HepG2 (cell line): ENCODE results near the gene FBXO10. TPM values are rescaled to one million over a fixed set of nuclear protein-coding genes. Genes with fewer than 3 reads are reported as not detected.

Experiments
- ATAC-seq: fragments of 200-7000 bp; cut with Tn5 transposase; 3 replicates; pipeline ENCODE4 v1.9.1; 2020; ENCODE audit warnings: mild to moderate bottlenecking, moderate library complexity
- BruUV-seq: library from RNA; stranded (reverse); fragments of 400-500 nt; replicated peaks from 2 replicates; lab custom pipeline; 2021; lab: Mats Ljungman, UMichigan
- CTCF ChIA-PET: fragments of 300-600 bp; formaldehyde crosslinking; extraction: SDS; loops from one replicate; lab custom pipeline; 2021; ENCODE audit warnings: low total read pairs, inconsistent platforms, low intra/inter-chr PET ratio; lab: Yijun Ruan, JAX
- POLR2A ChIA-PET: fragments of 350-600 bp; sonication (Branson Sonifier 250); formaldehyde crosslinking; loops from one replicate; lab custom pipeline; 2020; ENCODE audit warnings: antibody characterized with exemption, inconsistent platforms; lab: Yijun Ruan, JAX
- DNase-seq: peaks from one replicate; pipeline ENCODE4 v3.0.0-alpha.2; 2015; ENCODE audit warnings: low spot score
- FAIRE-seq: peaks from 3 replicates; lab custom pipeline; 2011; peaks lifted over from hg19 to GRCh38; lab: Jason Lieb, UNC
- H2AFZ ChIP-seq: one replicate; pipeline ENCODE4 v1.6.1; 2011; ENCODE audit warnings: low read length, inconsistent platforms
- H3K27ac ChIP-seq: fragments of 300-600 bp; 3 replicates; pipeline ENCODE4 v1.8.0; 2011; ENCODE audit warnings: mixed run types, mild to moderate bottlenecking, mixed read lengths, low read length, inconsistent platforms; ENCODE audit not compliant: insufficient read depth; ENCODE audit errors: extremely low read length
- H3K27me3 ChIP-seq, 2 experiments: fragments of 200-600 bp in 1 of 2; 2 replicates in 1 of 2; 3 replicates in 1 of 2; pipeline versions ENCODE4 v1.6.0 to v1.8.0; 2011; ENCODE audit warnings: low read length in 2 of 2, mild to moderate bottlenecking in 2 of 2, moderate library complexity in 2 of 2, inconsistent platforms in 1 of 2; ENCODE audit not compliant: insufficient read depth in 2 of 2, control insufficient read depth in 1 of 2
- H3K36me3 ChIP-seq, 2 experiments: fragments of 200-600 bp in 1 of 2; replicated peaks in 1 of 2; 2 replicates in 1 of 2; 3 replicates in 1 of 2; pipeline versions ENCODE4 v1.5.1 to v1.8.0; 2011; ENCODE audit warnings: low read length in 2 of 2, inconsistent platforms in 1 of 2; ENCODE audit not compliant: insufficient read depth in 2 of 2, control insufficient read depth in 1 of 2
- H3K4me1 ChIP-seq: 2 replicates; pipeline ENCODE4 v1.5.1; 2012; ENCODE audit warnings: low read length, inconsistent platforms; ENCODE audit not compliant: insufficient read depth
- H3K4me2 ChIP-seq: 2 replicates; pipeline ENCODE4 v1.6.0; 2011; ENCODE audit warnings: low read depth, low read length, inconsistent platforms
- H3K4me3 ChIP-seq, 3 experiments: fragments of 200-600 bp in 1 of 3; sonication (generic), shearing (Covaris generic) in 1 of 3; replicated peaks in 1 of 3; 2 replicates each; pipeline ENCODE4 v1.5.1; 2011 to 2016; ENCODE audit warnings: low read length in 3 of 3, inconsistent platforms in 2 of 3, low read depth in 2 of 3, mild to moderate bottlenecking in 2 of 3, control low read depth in 1 of 3, mixed read lengths in 1 of 3; ENCODE audit not compliant: insufficient read depth in 1 of 3
- H3K79me2 ChIP-seq: one replicate; pipeline ENCODE4 v1.6.1; 2011; ENCODE audit warnings: low read length, inconsistent platforms; ENCODE audit not compliant: insufficient read depth
- H3K9ac ChIP-seq: 2 replicates; pipeline ENCODE4 v1.6.0; 2011; ENCODE audit warnings: mild to moderate bottlenecking, low read depth, low read length, inconsistent platforms; ENCODE audit not compliant: insufficient read depth
- H3K9me3 ChIP-seq: 2 replicates; pipeline ENCODE4 v1.5.1; 2012; ENCODE audit warnings: mild to moderate bottlenecking, low read length
- H4K20me1 ChIP-seq: 2 replicates; pipeline ENCODE4 v1.6.0; 2011; ENCODE audit warnings: inconsistent platforms, mild to moderate bottlenecking, low read length, moderate library complexity; ENCODE audit not compliant: insufficient read depth
- FOXK1 ChIP-seq: sonication (generic); formaldehyde crosslinking; IDR thresholded peaks from 2 replicates; pipeline ENCODE4 v1.4.0; 2020; ENCODE audit warnings: low read depth, missing genetic modification reagents, borderline replicate concordance
- HNRNPH1 ChIP-seq: fragments of 200-400 bp; formaldehyde crosslinking; optimal IDR thresholded peaks from 2 replicates; pipeline ENCODE3; 2017; ENCODE audit warnings: mild to moderate bottlenecking, low read depth, low read length
- NFE2L2 ChIP-seq: fragments of 150-350 bp; IDR thresholded peaks from 2 replicates; pipeline ENCODE4 v1.6.1; 2014; ENCODE audit warnings: low read length
- NFIC ChIP-seq: IDR thresholded peaks from 2 replicates; pipeline ENCODE4 v1.6.1; 2012; ENCODE audit warnings: mild to moderate bottlenecking, low read length, inconsistent platforms
- PRPF4 ChIP-seq: fragments of 200-400 bp; formaldehyde crosslinking; IDR thresholded peaks from 2 replicates; pipeline ENCODE4 v1.6.1; 2016; ENCODE audit warnings: low read length, low read depth; ENCODE audit not compliant: poor library complexity, severe bottlenecking
- SMAD1 ChIP-seq: sonication (generic); formaldehyde crosslinking; IDR thresholded peaks from 2 replicates; pipeline ENCODE4 v1.4.0; 2020; ENCODE audit warnings: missing genetic modification reagents, low read depth, mild to moderate bottlenecking, borderline replicate concordance
- SMARCE1 ChIP-seq: fragments of 450-650 bp; IDR thresholded peaks from 2 replicates; pipeline ENCODE4 v1.6.1; 2017; ENCODE audit warnings: borderline replicate concordance
- THYN1 ChIP-seq: sonication (generic); formaldehyde crosslinking; IDR thresholded peaks from 2 replicates; pipeline ENCODE4 v1.8.1; 2023; ENCODE audit warnings: low read depth, mild to moderate bottlenecking, moderate library complexity, missing genetic modification reagents, borderline replicate concordance
- ZFP37 ChIP-seq: sonication (generic); formaldehyde crosslinking; IDR thresholded peaks from 2 replicates; pipeline ENCODE4 v1.4.0; 2020; ENCODE audit warnings: missing genetic modification reagents, borderline replicate concordance
- ZNF124 ChIP-seq: sonication (generic); formaldehyde crosslinking; IDR thresholded peaks from 2 replicates; pipeline ENCODE4 v1.4.0; 2020; ENCODE audit warnings: missing genetic modification reagents
- ZNF292 ChIP-seq: sonication (generic); formaldehyde crosslinking; IDR thresholded peaks from 2 replicates; pipeline ENCODE4 v1.8.1; 2022; ENCODE audit warnings: mild to moderate bottlenecking, low read depth, missing genetic modification reagents, borderline replicate concordance
- ZNF318 ChIP-seq: sonication (generic); formaldehyde crosslinking; IDR thresholded peaks from 2 replicates; pipeline ENCODE4 v1.4.0; 2020; ENCODE audit warnings: mild to moderate bottlenecking, missing genetic modification reagents
- ZNF552 ChIP-seq: sonication (generic); formaldehyde crosslinking; IDR thresholded peaks from 2 replicates; pipeline ENCODE4 v1.9.0; 2022; ENCODE audit warnings: missing genetic modification reagents, mild to moderate bottlenecking, borderline replicate concordance
- ZNF629 ChIP-seq: sonication (generic); formaldehyde crosslinking; conservative IDR thresholded peaks from 2 replicates; pipeline ENCODE4 v1.5.0; 2020; ENCODE audit warnings: missing genetic modification reagents
- ZNF775 ChIP-seq: sonication (generic); formaldehyde crosslinking; IDR thresholded peaks from 2 replicates; pipeline ENCODE4 v1.4.0; 2020; ENCODE audit warnings: missing genetic modification reagents, mild to moderate bottlenecking, moderate library complexity, borderline replicate concordance
- WGBS: methylation state at CpG from one replicate; pipeline ENCODE4 v1.1.6; 2017; ENCODE audit warnings: low lambda C conversion rate; 5-methylcytosine and 5-hydroxymethylcytosine counted together
- in situ Hi-C: cut with HindIII; loops from 2 replicates; pipeline ENCODE4 v1.10.0; 2017; ENCODE audit warnings: low pct_unique_long_range_greater_than_20kb; ENCODE audit not compliant: extremely low pct_ligation_motif_present
- intact Hi-C: fragments of 100-400 bp; cut with micrococcal nuclease; formaldehyde crosslinking; loops from one replicate; pipeline ENCODE4 v1.10.0; 2022; ENCODE audit not compliant: unreplicated experiment
- polyA plus RNA-seq, 8 experiments: library from polyadenylated mRNA; depleted of rRNA in 3 of 8; stranded (reverse) in 7 of 8; unstranded in 1 of 8; fragments of >200 nt; fragmentation: Illumina TruSeq in 4 of 8; extraction: Trizol in 4 of 8; gene quantifications; 2 replicates each; pipeline versions ENCODE4 v1.2.1 to v1.2.3, GENCODE V29; 2011 to 2016; ENCODE audit warnings: low read depth in 4 of 8, missing spikeins in 1 of 8, mixed read lengths in 1 of 8; ENCODE audit not compliant: insufficient read depth in 1 of 8
- total RNA-seq, 5 experiments: library from RNA; depleted of rRNA; stranded (reverse); fragments of >200 nt; fragmentation: Illumina TruSeq; extraction: Trizol; gene quantifications; 2 replicates each; pipeline ENCODE4 v1.2.3, GENCODE V29; 2016; ENCODE audit warnings: low read depth in 1 of 5

FBXO10 gene
- total and polyA plus RNA-seq, 2 of the 13 experiments (the other 11 are each of a cell fraction or from before 2014, with no cell fraction given): 3.1 to 5.1 TPM

DNA sequence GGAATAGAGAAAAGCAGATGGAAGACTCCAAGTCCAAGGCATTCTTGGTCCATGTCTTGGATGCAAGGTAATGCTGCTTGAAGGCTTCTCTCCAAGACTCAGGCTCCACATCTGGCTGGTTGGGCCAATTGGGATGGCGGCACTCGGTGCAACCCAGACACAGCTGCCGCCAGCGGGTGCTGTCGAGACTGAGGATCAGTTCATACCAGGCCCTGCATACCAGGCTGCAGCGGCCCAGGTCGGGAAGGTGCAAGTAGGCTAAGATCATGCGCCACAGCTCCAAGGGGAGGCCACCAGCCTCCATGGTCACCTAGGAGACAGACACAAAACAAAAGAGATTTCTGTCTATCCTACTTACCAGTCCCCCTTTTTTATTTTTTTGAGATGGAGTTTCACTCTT is 34.7 kb downstream of the FBXO10 start:
- Histone ChIP-seq H3K4me2 (no peak overlapping the region), H3K36me3 (peaks cover 3 to 4% of the 10 kb centered on the region in 2 experiments; a peak in 2 of 5 replicates), H3K9ac (no peak overlapping the region), H3K27me3 (no peaks in the 10 kb centered on the region), H3K79me2 (no peaks in the 10 kb centered on the region)
- intact Hi-C loops: no loop called here
- no peak for ATAC-seq
- no peak for DNase-seq
- no peak for FAIRE-seq
- no peak for TF ChIP-seq ZNF292 (CRISPR knock-in tag)
- no peak for TF ChIP-seq ZFP37 (CRISPR knock-in tag)
- no peak for TF ChIP-seq ZNF318 (CRISPR knock-in tag)
- TF ChIP-seq ZNF552 (CRISPR knock-in tag): no peak
- no peak for TF ChIP-seq NFE2L2
- no peak for TF ChIP-seq NFIC
- TF ChIP-seq SMAD1 (CRISPR knock-in tag): no peak
- TF ChIP-seq ZNF775 (CRISPR knock-in tag): no peak
- no peak for TF ChIP-seq FOXK1 (CRISPR knock-in tag)
- no peak for TF ChIP-seq THYN1 (CRISPR knock-in tag)
- TF ChIP-seq SMARCE1: no peak
- no peak for TF ChIP-seq ZNF629 (CRISPR knock-in tag)
- no peak for TF ChIP-seq PRPF4
- TF ChIP-seq ZNF124 (CRISPR knock-in tag): no peak
- TF ChIP-seq HNRNPH1: no peak
- TF ChIP-seq, all 625 proteins: peak for 0
- H4K20me1 ChIP-seq: no peaks in the 10 kb centered on the region
- ChIA-PET CTCF (no interaction called here), POLR2A (interaction anchor here (0.6 kb wide), 1 partner anchor 8 kb away, joined by 3 read pairs; no protein-coding TSS in a partner anchor)
- BruUV-seq: no TSS peak
- H3K9me3 ChIP-seq: no peaks in the 10 kb centered on the region
- WGBS: 100% methylated on average over 6 of the region's 8 CpGs
- no peak overlapping the region for H2AFZ ChIP-seq
- no peak overlapping the region for H3K4me3 ChIP-seq
- in situ Hi-C loops: no loop called here
- H3K4me1 ChIP-seq: no peaks in the 10 kb centered on the region
- H3K27ac ChIP-seq: no peak overlapping the region
